ENCODE data around the gene HAO1. TPM values are rescaled to one million over a fixed set of nuclear protein-coding genes. Genes with fewer than 3 reads are reported as not detected.

The HAO1 gene
- total RNA-seq, 1 donor from 2014 or later: not detected

DNA sequence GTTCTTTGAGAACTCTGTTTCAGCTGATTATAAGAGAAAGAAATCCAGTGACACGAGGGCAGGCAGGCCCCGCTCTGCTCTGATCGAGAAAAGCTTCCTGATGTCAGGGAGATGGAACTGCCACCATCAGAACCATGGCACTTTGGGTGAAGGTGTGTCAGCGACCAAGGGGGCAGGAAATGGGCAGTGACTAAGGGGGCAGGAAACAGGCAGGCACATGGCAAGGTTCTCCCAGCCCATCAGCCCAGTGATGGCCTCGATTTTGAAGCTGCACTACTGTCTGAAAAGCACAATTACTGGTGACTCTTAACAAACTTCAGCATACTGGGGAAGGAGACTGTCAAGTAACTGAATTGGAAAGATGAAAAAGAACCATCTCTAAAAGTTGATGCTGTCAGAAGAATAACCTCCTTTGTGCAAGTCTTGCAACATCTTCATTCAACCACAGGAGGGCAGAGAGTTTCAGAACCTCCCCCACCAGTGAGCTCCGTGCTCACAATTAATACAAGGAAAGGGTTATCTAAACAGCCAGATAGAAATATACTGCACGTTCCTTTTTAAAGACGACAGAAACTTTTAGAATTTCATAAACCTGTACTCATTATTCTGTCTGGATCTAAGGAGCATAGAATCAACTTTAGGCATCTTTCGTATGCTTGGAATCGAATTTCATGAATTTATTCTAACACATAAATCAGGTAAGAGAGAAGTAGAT, 40.2 kb upstream of the HAO1 start:
- no peak overlapping the region for H3K27ac Mint-ChIP-seq
- no peaks in the 10 kb centered on the region for H3K9me3 Mint-ChIP-seq
- ATAC-seq (ENCODE audit: low read depth) (no peak), DNase-seq (no peak)
- H3K36me3 Mint-ChIP-seq (ENCODE audit: low read depth): peaks cover 59% of the 10 kb centered on the region
- H3K27me3 Mint-ChIP-seq: no peaks in the 10 kb centered on the region
- CTCF ChIA-PET: interaction anchor here (1.7 kb wide), 1 partner anchor 742 kb away, joined by 12 read pairs; no protein-coding TSS in a partner anchor
- TF ChIP-seq CTCF (IDR thresholded peaks at IDR 0.05): no peak
- H3K4me3 Mint-ChIP-seq: no peak overlapping the region
- POLR2A ChIA-PET: no interaction called here
- H3K4me1 Mint-ChIP-seq: no peaks in the 10 kb centered on the region
- intact Hi-C loops (cut with micrococcal nuclease): loop anchor here (1.0 to 2.0 kb wide), 2 partner anchors 38 to 741 kb away; partner anchors contain the start of gene TMX4

GRCh38 chr20:7977709-7978108, 37.5 kb upstream of the HAO1 start:
- DNase-seq (no peak), ATAC-seq (ENCODE audit: low read depth) (no peak)
- Mint-ChIP-seq H3K36me3 (ENCODE audit: low read depth) (peaks cover 40% of the 10 kb centered on the region), H3K4me1 (no peaks in the 10 kb centered on the region), H3K27me3 (no peaks in the 10 kb centered on the region), H3K27ac (no peak overlapping the region), H3K9me3 (no peaks in the 10 kb centered on the region), H3K4me3 (no peak overlapping the region)
- POLR2A ChIA-PET: no interaction called here
- no peak for TF ChIP-seq CTCF (IDR thresholded peaks at IDR 0.05)
- CTCF ChIA-PET: no interaction called here
- intact Hi-C loops (cut with micrococcal nuclease): no loop called here

DNA sequence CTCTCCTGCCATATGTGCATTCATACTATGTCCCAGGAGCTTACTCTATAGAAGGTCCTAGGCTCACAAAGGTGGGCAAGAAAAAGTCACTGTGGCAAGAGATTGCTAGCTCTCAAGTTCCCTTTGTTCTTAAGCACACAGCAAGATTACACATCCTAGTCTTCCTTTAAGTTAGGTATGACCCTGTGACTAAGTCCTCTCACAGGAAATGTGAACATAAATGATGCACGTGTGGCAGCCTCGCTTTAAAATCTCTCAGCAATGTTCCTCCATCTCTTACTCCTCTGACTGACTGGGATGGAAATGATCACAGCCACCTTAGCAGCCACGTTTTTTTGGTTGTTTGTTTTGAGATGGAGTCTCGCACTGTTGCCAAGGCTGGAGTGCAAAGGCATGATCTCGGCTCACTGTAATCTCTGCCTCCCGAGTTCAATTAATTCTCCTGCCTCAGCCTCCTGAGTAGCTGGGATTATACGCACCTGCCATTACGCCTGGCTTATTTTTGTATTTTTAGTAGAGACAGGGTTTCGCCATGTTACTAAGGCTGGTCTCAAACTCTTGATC, 35.7 kb upstream of the HAO1 start:
- no peaks in the 10 kb centered on the region for H3K27me3 Mint-ChIP-seq
- H3K4me1 Mint-ChIP-seq: no peaks in the 10 kb centered on the region
- no peak for TF ChIP-seq CTCF (IDR thresholded peaks at IDR 0.05)
- H3K27ac Mint-ChIP-seq: no peak overlapping the region
- no peaks in the 10 kb centered on the region for H3K9me3 Mint-ChIP-seq
- H3K4me3 Mint-ChIP-seq: no peak overlapping the region
- peaks cover 25% of the 10 kb centered on the region for H3K36me3 Mint-ChIP-seq (ENCODE audit: low read depth)
- DNase-seq (no peak), ATAC-seq (ENCODE audit: low read depth) (no peak)
- POLR2A ChIA-PET: no interaction called here
- intact Hi-C loops (cut with micrococcal nuclease): no loop called here
- CTCF ChIA-PET: no interaction called here

GRCh38 chr20:7974785-7975435, 34.7 kb upstream of the HAO1 start:
- DNase-seq (no peak), ATAC-seq (ENCODE audit: low read depth) (no peak)
- no peak overlapping the region for H3K27ac Mint-ChIP-seq
- no peaks in the 10 kb centered on the region for H3K27me3 Mint-ChIP-seq
- peaks cover 15% of the 10 kb centered on the region for H3K36me3 Mint-ChIP-seq (ENCODE audit: low read depth)
- H3K9me3 Mint-ChIP-seq: no peaks in the 10 kb centered on the region
- TF ChIP-seq CTCF (IDR thresholded peaks at IDR 0.05): no peak
- H3K4me3 Mint-ChIP-seq: no peak overlapping the region
- CTCF ChIA-PET: no interaction called here
- intact Hi-C loops (cut with micrococcal nuclease): no loop called here
- H3K4me1 Mint-ChIP-seq: no peaks in the 10 kb centered on the region
- POLR2A ChIA-PET: no interaction called here

GRCh38 chr20:7971536-7972280, 31.4 kb upstream of the HAO1 start:
- intact Hi-C loops (cut with micrococcal nuclease): no loop called here
- Mint-ChIP-seq H3K27ac (no peak overlapping the region), H3K9me3 (no peaks in the 10 kb centered on the region), H3K4me3 (no peak overlapping the region), H3K27me3 (no peaks in the 10 kb centered on the region), H3K4me1 (no peaks in the 10 kb centered on the region), H3K36me3 (ENCODE audit: low read depth) (peaks cover under 1% of the 10 kb centered on the region)
- CTCF ChIA-PET: no interaction called here
- no peak for TF ChIP-seq CTCF (IDR thresholded peaks at IDR 0.05)
- no peak for ATAC-seq (ENCODE audit: low read depth)
- POLR2A ChIA-PET: no interaction called here
- DNase-seq: no peak
